B cell (primary cell): Measurements from ENCODE around the gene C13orf42.

Experiments used
- CTCF ChIP-seq: fragments of 200-600 bp; IDR thresholded peaks from one replicate; pipeline ENCODE4 v1.8.0; 2022; ENCODE audit warnings: antibody characterized with exemption, mild to moderate bottlenecking
- EZH2 ChIP-seq: IDR thresholded peaks from 2 replicates; pipeline ENCODE4 v1.6.1; 2012; ENCODE audit warnings: borderline replicate concordance, low read depth, mild to moderate bottlenecking, moderate library complexity, low read length; ENCODE audit not compliant: insufficient read depth, poor library complexity, severe bottlenecking

GRCh38 chr13:51146667-51147066, 35.6 kb upstream of the C13orf42 start:
- TF ChIP-seq CTCF, result no peak
- TF ChIP-seq EZH2, result no peak
